Gastroesophageal sphincter (tissue), 4 donors: Measurements from ENCODE around the gene SIVA1. TPM values are rescaled to one million over a fixed set of nuclear protein-coding genes. Genes with fewer than 3 reads are reported as not detected.

Experiments used
- ATAC-seq: fragments of 150-250 bp; one replicate; pipeline ENCODE4 v1.9.1; 2016; ENCODE audit warnings: mild to moderate bottlenecking, moderate library complexity
- H3K27ac ChIP-seq, 4 donors: fragments of 200-600 bp; sonication (generic) in 3 of 4; 1 replicate in 3 of 4; 2 replicates in 1 of 4; pipeline ENCODE4 v1.5.1; 2016 to 2019
- H3K27me3 ChIP-seq: fragments of 200-600 bp; sonication (generic); one replicate; pipeline ENCODE4 v1.5.1; 2019
- H3K36me3 ChIP-seq, 2 donors: fragments of 200-600 bp; sonication (generic); one replicate each; pipeline ENCODE4 v1.5.1; 2019; ENCODE audit warnings: control low read depth in 1 of 2
- H3K4me1 ChIP-seq, 3 donors: fragments of 200-600 bp; sonication (generic); 1 replicate in 2 of 3; 2 replicates in 1 of 3; pipeline ENCODE4 v1.5.1; 2016 to 2019; ENCODE audit warnings: control low read depth in 2 of 3
- H3K4me3 ChIP-seq, 2 donors: fragments of 200-600 bp; sonication (generic); one replicate each; pipeline ENCODE4 v1.5.1; 2019; ENCODE audit warnings: mild to moderate bottlenecking in 1 of 2, moderate library complexity in 1 of 2
- H3K9me3 ChIP-seq, 3 donors: fragments of 200-600 bp; sonication (generic); one replicate each; pipeline ENCODE4 v1.5.1; 2017 to 2019; ENCODE audit warnings: control low read depth in 2 of 3
- CTCF ChIP-seq, 4 experiments: fragments of 200-600 bp in 2 of 4; fragments of 450-650 bp in 2 of 4; sonication (generic) in 1 of 4; IDR thresholded peaks; one replicate each; pipeline ENCODE4 v1.5.1; 2017 to 2019; ENCODE audit warnings: antibody characterized with exemption in 4 of 4, mild to moderate bottlenecking in 2 of 4, moderate library complexity in 2 of 4
- EP300 ChIP-seq: sonication (generic); formaldehyde crosslinking; IDR thresholded peaks from one replicate; pipeline ENCODE4 v1.6.1; 2017; ENCODE audit warnings: antibody characterized with exemption, mild to moderate bottlenecking
- POLR2A ChIP-seq, 2 donors: fragments of 450-650 bp; IDR thresholded peaks; one replicate each; pipeline ENCODE4 v1.6.1; 2017; ENCODE audit warnings: antibody characterized with exemption in 2 of 2, mild to moderate bottlenecking in 2 of 2, moderate library complexity in 1 of 2
- POLR2AphosphoS5 ChIP-seq: sonication (generic); formaldehyde crosslinking; IDR thresholded peaks from one replicate; pipeline ENCODE4 v1.6.1; 2017; ENCODE audit warnings: antibody characterized with exemption
- WGBS, 2 donors: methylation state at CpG; one replicate each; pipeline ENCODE4 v1.1.5; 2018; ENCODE audit warnings: low coverage in 1 of 2; 5-methylcytosine and 5-hydroxymethylcytosine counted together
- total RNA-seq, 4 donors: library from RNA; depleted of rRNA; stranded (reverse); fragments of >200 nt; gene quantifications; one replicate each; pipeline ENCODE4 v1.1.0, GENCODE V29; 2016

Gene SIVA1
- total RNA-seq, 4 donors from 2014 or later, result 188 to 513 (median 363) TPM

- Histone ChIP-seq H3K27ac (no peak overlapping the region), H3K36me3 (peaks cover 0 to 95% of the 10 kb centered on the region in 2 donors), H3K4me3 (no peak overlapping the region), H3K4me1 (peaks cover 0 to 13% (median 0%) of the 10 kb centered on the region in 3 donors), H3K9me3 (no peaks in the 10 kb centered on the region), H3K27me3 (no peaks in the 10 kb centered on the region)
- WGBS, 2 donors, result 77 to 93% methylated on average over 3 of the region's 12 CpGs
- no peak for ATAC-seq
- TF ChIP-seq POLR2A (IDR thresholded peaks at IDR 0.05) (no peak), POLR2AphosphoS5 (no peak), CTCF (IDR thresholded peaks at IDR 0.05) (no peak), EP300 (no peak)
Measured at GRCh38 chr14:104715871-104716270, 37.1 kb upstream of the SIVA1 start.

GRCh38 chr14:104717137-104717536 is 35.8 kb upstream of the SIVA1 start:
- ATAC-seq, result no peak
- Histone ChIP-seq H3K9me3 (no peaks in the 10 kb centered on the region), H3K36me3 (peaks cover 0 to 82% of the 10 kb centered on the region in 2 donors), H3K27me3 (no peaks in the 10 kb centered on the region), H3K4me1 (peaks cover 0 to 21% (median 0%) of the 10 kb centered on the region in 3 donors), H3K27ac (no peak overlapping the region), H3K4me3 (no peak overlapping the region)
- 88 to 90% methylated on average over 3 to 13 of the region's 22 CpGs for WGBS, 2 donors
- TF ChIP-seq EP300, result no peak
- TF ChIP-seq POLR2AphosphoS5, result no peak
- no peak for TF ChIP-seq POLR2A (IDR thresholded peaks at IDR 0.05)
- no peak for TF ChIP-seq CTCF (IDR thresholded peaks at IDR 0.05)

- Histone ChIP-seq H3K4me1 (peaks cover 0 to 27% (median 0%) of the 10 kb centered on the region in 3 donors), H3K4me3 (no peak overlapping the region), H3K27me3 (no peaks in the 10 kb centered on the region), H3K9me3 (no peaks in the 10 kb centered on the region), H3K27ac (no peak overlapping the region), H3K36me3 (peaks cover 0 to 77% of the 10 kb centered on the region in 2 donors)
- WGBS, 2 donors, result 65% methylated on average over 11 of the region's 20 CpGs; no CpG with 5 or more reads in 1 of the 2 donors
- ATAC-seq, result no peak
- TF ChIP-seq EP300, result no peak
- TF ChIP-seq CTCF (IDR thresholded peaks at IDR 0.05), result no peak
- no peak for TF ChIP-seq POLR2A (IDR thresholded peaks at IDR 0.05)
- no peak for TF ChIP-seq POLR2AphosphoS5
Measured at GRCh38 chr14:104717646-104718045, 35.3 kb upstream of the SIVA1 start.

- Histone ChIP-seq H3K4me3 (no peak overlapping the region), H3K4me1 (peaks cover 0 to 32% (median 0%) of the 10 kb centered on the region in 3 donors), H3K9me3 (no peaks in the 10 kb centered on the region), H3K36me3 (peaks cover 0 to 72% of the 10 kb centered on the region in 2 donors), H3K27me3 (no peaks in the 10 kb centered on the region), H3K27ac (peak overlapping the region in 1 of 4 donors; percentile 7)
- TF ChIP-seq POLR2AphosphoS5, result no peak
- no peak for TF ChIP-seq POLR2A (IDR thresholded peaks at IDR 0.05)
- no peak for TF ChIP-seq CTCF (IDR thresholded peaks at IDR 0.05)
- no peak for ATAC-seq
- WGBS, 2 donors, result no CpG with 5 or more reads among the region's 10 CpGs
Measured at GRCh38 chr14:104718147-104718546, 34.8 kb upstream of the SIVA1 start.

- Histone ChIP-seq H3K27me3 (no peaks in the 10 kb centered on the region), H3K4me3 (no peak overlapping the region), H3K9me3 (no peaks in the 10 kb centered on the region), H3K36me3 (peaks cover 0 to 65% of the 10 kb centered on the region in 2 donors), H3K4me1 (peaks cover 0 to 39% (median 3%) of the 10 kb centered on the region in 3 donors), H3K27ac (no peak overlapping the region)
- no peak for ATAC-seq
- TF ChIP-seq CTCF (IDR thresholded peaks at IDR 0.05) (no peak), POLR2AphosphoS5 (no peak), POLR2A (IDR thresholded peaks at IDR 0.05) (no peak), EP300 (no peak)
- no CpG with 5 or more reads among the region's 11 CpGs for WGBS, 2 donors
Measured at GRCh38 chr14:104718871-104719270, 34.1 kb upstream of the SIVA1 start.
